ENCODE results near the gene MYL6. TPM values are rescaled to one million over a fixed set of nuclear protein-coding genes. Genes with fewer than 3 reads are reported as not detected.
"Not testable (repeated sequence)": the region's sequence is repeated elsewhere in the genome, so short reads cannot be mapped to it uniquely, and the experiment has no call there.

MYL6 gene
- 1,000 to 10,000 TPM; 1,832 to 2,224 TPM for total RNA-seq
- long read RNA-seq, transcript MYL6-207 (6 exons, 655 nt) = major isoform, 849 of 1,060 reads
- long read RNA-seq, transcript MYL6-219 (5 exons, 1,438 nt) = minor isoform, 36 of 1,060 reads
- long read RNA-seq, transcript MYL6-218 (7 exons, 901 nt) = minor isoform, 48 of 1,060 reads
- long read RNA-seq, partial matches to known transcripts = 63 of 1,060 reads
- long read RNA-seq, other reads (novel, unspliced or antisense) = 51 of 1,060 reads

- intact Hi-C loops (cut with DNase I, micrococcal nuclease) = loop anchor here in 1 of 2 donors (2.0 kb wide), 1 partner anchor 31 kb away; the partner anchor contains the start of gene SMARCC2
Measured at GRCh38 chr12:56158029-56158925, at the start of gene MYL6. Gene MYL6 (plus strand): TSS chr12:56158359. CDS start chr12:56158402, 43 bp downstream.

GRCh38 chr12:56110571-56110970, 47.6 kb upstream of the MYL6 start:
- intact Hi-C loops (cut with DNase I, micrococcal nuclease) = no loop called here
- ATAC-seq (no peak), DNase-seq (no peak)

More at GRCh38 chr12:56158029-56158925, at the start of gene MYL6:
- DNase-seq = peak; percentile 96 to 99
- peak; percentile 82 for ATAC-seq

GRCh38 chr12:56114084-56114483, 44.1 kb upstream of the MYL6 start:
- intact Hi-C loops (cut with DNase I, micrococcal nuclease) = no loop called here
- no peak for ATAC-seq

GRCh38 chr12:56115329-56115728, 42.8 kb upstream of the MYL6 start:
- intact Hi-C loops (cut with DNase I, micrococcal nuclease) = no loop called here
- ATAC-seq = no peak

More at GRCh38 chr12:56114084-56114483, 44.1 kb upstream of the MYL6 start:
- no peak for DNase-seq

GRCh38 chr12:56116267-56117081, 41.7 kb upstream of the MYL6 start, which contains the start of gene RPL41:
Gene RPL41 (plus strand): TSS chr12:56116633.
- DNase-seq (peak; percentile 93 to 98), ATAC-seq (peak; percentile 69)
- intact Hi-C loops (cut with DNase I, micrococcal nuclease) = no loop called here

More at GRCh38 chr12:56115329-56115728, 42.8 kb upstream of the MYL6 start:
- DNase-seq = no peak

- intact Hi-C loops (cut with DNase I, micrococcal nuclease); DNase-seq; ATAC-seq: not testable (repeated sequence)
Measured at GRCh38 chr12:56117082-56117706, 41.0 kb upstream of the MYL6 start.

GRCh38 chr12:56117778-56118687, 40.1 kb upstream of the MYL6 start, which contains the start of gene ZC3H10:
Gene ZC3H10 (plus strand): TSS chr12:56118266. CDS start chr12:56120563, 2,297 bp downstream.
- intact Hi-C loops (cut with DNase I, micrococcal nuclease) = no loop called here
- peak; percentile 78 for ATAC-seq
- DNase-seq = peak; percentile 97 to 100

GRCh38 chr12:56118688-56119357, 39.3 kb upstream of the MYL6 start:
- intact Hi-C loops (cut with DNase I, micrococcal nuclease) = no loop called here
- peak; percentile 4 for ATAC-seq
- DNase-seq = no peak

- intact Hi-C loops (cut with DNase I, micrococcal nuclease) = no loop called here
- peak; percentile 59 to 87 for DNase-seq
- ATAC-seq = peak; percentile 32
Measured at GRCh38 chr12:56119361-56119796, 38.8 kb upstream of the MYL6 start.

GRCh38 chr12:56120158-56120846, 37.9 kb upstream of the MYL6 start:
- ATAC-seq = no peak
- intact Hi-C loops (cut with DNase I, micrococcal nuclease) = loop anchor here in 1 of 2 donors (10.0 kb wide), 1 partner anchor 64 kb away; the partner anchor contains the start of gene SMARCC2
- no peak for DNase-seq

- intact Hi-C loops (cut with DNase I, micrococcal nuclease) = loop anchor here in 1 of 2 donors (10.0 kb wide), 1 partner anchor 63 kb away; the partner anchor contains the start of gene SMARCC2
- no peak for ATAC-seq
- DNase-seq = no peak
Measured at GRCh38 chr12:56121204-56121870, 36.8 kb upstream of the MYL6 start.

GRCh38 chr12:56122637-56123036, 35.5 kb upstream of the MYL6 start:
- intact Hi-C loops (cut with DNase I, micrococcal nuclease) = loop anchor here in 1 of 2 donors (10.0 kb wide), 1 partner anchor 62 kb away; the partner anchor contains the start of gene SMARCC2
- ATAC-seq (no peak), DNase-seq (no peak)

GRCh38 chr12:56124133-56124532, 34.0 kb upstream of the MYL6 start:
- no peak for DNase-seq
- intact Hi-C loops (cut with DNase I, micrococcal nuclease) = loop anchor here in 1 of 2 donors (10.0 kb wide), 1 partner anchor 61 kb away; the partner anchor contains the start of gene SMARCC2
- no peak for ATAC-seq

GRCh38 chr12:56126732-56127239, 31.4 kb upstream of the MYL6 start:
- DNase-seq = no peak
- intact Hi-C loops (cut with DNase I, micrococcal nuclease) = loop anchor here in 1 of 2 donors (5.0 to 10.0 kb wide), 2 partner anchors 36 to 58 kb away; partner anchors contain the start of gene SMARCC2
- ATAC-seq = no peak

GRCh38 chr12:56127485-56127887, 30.7 kb upstream of the MYL6 start:
- no peak for DNase-seq
- intact Hi-C loops (cut with DNase I, micrococcal nuclease) = loop anchor here in 1 of 2 donors (5.0 to 10.0 kb wide), 2 partner anchors 35 to 57 kb away; partner anchors contain the start of gene SMARCC2
- no peak for ATAC-seq
